OCI-LY7 (cell line): ENCODE measurements around the gene C1QL2. TPM values are rescaled to one million over a fixed set of nuclear protein-coding genes. Genes with fewer than 3 reads are reported as not detected.

ENCODE experiments used
- BruUV-seq: library from RNA; stranded (reverse); fragments of 400-500 nt; replicated peaks from 2 replicates; lab custom pipeline; 2021; lab: Mats Ljungman, UMichigan
- CTCF ChIA-PET: fragments of 300-600 bp; sonication (Branson Sonifier 250); formaldehyde crosslinking; loops from one replicate; lab custom pipeline; 2022; ENCODE audit warnings: antibody characterized with exemption; ENCODE audit not compliant: unreplicated experiment; lab: Charles Lee
- POLR2A ChIA-PET: fragments of 300-600 bp; sonication (Branson Sonifier 250); formaldehyde crosslinking; loops from one replicate; lab custom pipeline; 2022; ENCODE audit warnings: antibody characterized with exemption; lab: Charles Lee
- DNase-seq: peaks from one replicate; pipeline ENCODE4 v3.0.0-alpha.2; 2015; ENCODE audit warnings: low spot score
- H2AFZ ChIP-seq: fragments of 200-600 bp; sonication (generic), shearing (Covaris generic); 2 replicates; pipeline ENCODE4 v1.6.1; 2014; ENCODE audit warnings: mild to moderate bottlenecking, antibody characterized with exemption, low read length, moderate library complexity
- H3K27ac ChIP-seq: fragments of 200-600 bp; sonication (generic); 2 replicates; pipeline ENCODE4 v1.5.1; 2014; ENCODE audit warnings: mixed run types, low read depth, mild to moderate bottlenecking, moderate library complexity, low read length, inconsistent platforms; ENCODE audit not compliant: poor library complexity, severe bottlenecking
- H3K36me3 ChIP-seq: fragments of 200-600 bp; sonication (generic); 2 replicates; pipeline ENCODE4 v1.6.1; 2014; ENCODE audit warnings: mild to moderate bottlenecking, antibody characterized with exemption, low read length, moderate library complexity, mixed read lengths; ENCODE audit not compliant: insufficient read depth
- H3K4me1 ChIP-seq: fragments of 200-600 bp; sonication (generic); 2 replicates; pipeline ENCODE4 v1.5.1; 2014; ENCODE audit warnings: mild to moderate bottlenecking, low read length; ENCODE audit not compliant: insufficient read depth, poor library complexity, severe bottlenecking
- H3K4me2 ChIP-seq: fragments of 200-600 bp; sonication (generic); 2 replicates; pipeline ENCODE4 v1.6.1; 2014; ENCODE audit warnings: mild to moderate bottlenecking, low read length
- H3K4me3 ChIP-seq: fragments of 200-600 bp; sonication (generic); 2 replicates; pipeline ENCODE4 v1.5.1; 2014; ENCODE audit warnings: mild to moderate bottlenecking, low read depth, low read length; ENCODE audit not compliant: poor library complexity, severe bottlenecking
- H3K79me2 ChIP-seq: fragments of 200-600 bp; sonication (generic); 2 replicates; pipeline ENCODE4 v1.6.1; 2016; ENCODE audit warnings: low read depth, mild to moderate bottlenecking, low read length, moderate library complexity, mixed read lengths; ENCODE audit not compliant: insufficient read depth
- H3K9me2 ChIP-seq: fragments of 200-600 bp; sonication (generic); 2 replicates; pipeline ENCODE4 v1.6.1; 2016; ENCODE audit warnings: mild to moderate bottlenecking, low read length, mixed read lengths; ENCODE audit not compliant: insufficient read depth
- H3K9me3 ChIP-seq: fragments of 200-600 bp; sonication (generic); 2 replicates; pipeline ENCODE4 v1.6.1; 2014; ENCODE audit warnings: mild to moderate bottlenecking, mixed run types, low read length, mixed read lengths
- H4K20me1 ChIP-seq: fragments of 200-600 bp; sonication (generic); 2 replicates; pipeline ENCODE4 v1.6.1; 2014; ENCODE audit warnings: mild to moderate bottlenecking, antibody characterized with exemption, low read length, moderate library complexity, mixed read lengths; ENCODE audit not compliant: insufficient read depth
- CTCF ChIP-seq: fragments of 200-600 bp; sonication (generic); conservative IDR thresholded peaks from 2 replicates; pipeline ENCODE4 v1.5.1; 2014; ENCODE audit warnings: mild to moderate bottlenecking, antibody characterized with exemption, low read length, moderate library complexity, mixed read lengths
- EZH2phosphoT487 ChIP-seq: fragments of 200-600 bp; sonication (generic); IDR thresholded peaks from 2 replicates; pipeline ENCODE4 v1.6.1; 2018; ENCODE audit warnings: low read depth, borderline replicate concordance, mild to moderate bottlenecking, mixed run types, antibody characterized with exemption, low read length, moderate library complexity, mixed read lengths
- intact Hi-C: fragments of 100-400 bp; cut with micrococcal nuclease; formaldehyde crosslinking; loops from one replicate; pipeline ENCODE4 v1.10.0; 2022; ENCODE audit not compliant: unreplicated experiment
- total RNA-seq, 2 experiments: library from RNA; depleted of rRNA in 1 of 2; stranded (reverse); fragments of >200 nt in 1 of 2; shearing (Covaris generic) in 1 of 2; gene quantifications; 2 replicates each; pipeline ENCODE4 v1.2.3, GENCODE V29; 2014 to 2022

Gene C1QL2
- total RNA-seq, 2 experiments from 2014 or later, result not detected

GRCh38 chr2:119160361-119160990 is 1.9 kb upstream of the C1QL2 start:
- POLR2A ChIA-PET, result no interaction called here
- H2AFZ ChIP-seq, result no peak overlapping the region
- no peaks in the 10 kb centered on the region for H3K9me2 ChIP-seq
- CTCF ChIA-PET, result no interaction called here
- H3K27ac ChIP-seq, result no peak overlapping the region
- H3K4me2 ChIP-seq, result no peak overlapping the region
- no peak for DNase-seq
- TF ChIP-seq CTCF, result no peak
- no peaks in the 10 kb centered on the region for H3K4me1 ChIP-seq
- H3K79me2 ChIP-seq, result no peaks in the 10 kb centered on the region
- intact Hi-C loops, result no loop called here
- no peaks in the 10 kb centered on the region for H3K36me3 ChIP-seq
- BruUV-seq, result no TSS peak
- no peaks in the 10 kb centered on the region for H3K9me3 ChIP-seq
- no peaks in the 10 kb centered on the region for H4K20me1 ChIP-seq
- no peak overlapping the region for H3K4me3 ChIP-seq

GRCh38 chr2:119157850-119158511 is 570 bp downstream of the C1QL2 start:
- H3K4me3 ChIP-seq, result no peak overlapping the region
- BruUV-seq, result no TSS peak
- H3K4me2 ChIP-seq, result no peak overlapping the region
- no peaks in the 10 kb centered on the region for H3K4me1 ChIP-seq
- no peak overlapping the region for H3K27ac ChIP-seq
- POLR2A ChIA-PET, result no interaction called here
- TF ChIP-seq CTCF (no peak), EZH2phosphoT487 (no peak)
- H3K9me2 ChIP-seq, result no peaks in the 10 kb centered on the region
- no peaks in the 10 kb centered on the region for H3K36me3 ChIP-seq
- no peaks in the 10 kb centered on the region for H3K9me3 ChIP-seq
- CTCF ChIA-PET, result no interaction called here
- DNase-seq, result no peak
- no peaks in the 10 kb centered on the region for H4K20me1 ChIP-seq
- no peaks in the 10 kb centered on the region for H3K79me2 ChIP-seq
- intact Hi-C loops, result no loop called here
- H2AFZ ChIP-seq, result no peak overlapping the region
